H9 (cell line): Measurements from ENCODE around the gene CDC16. TPM values are rescaled to one million over a fixed set of nuclear protein-coding genes. Genes with fewer than 3 reads are reported as not detected.
"Not testable (repeated sequence)": the region's sequence is repeated elsewhere in the genome, so short reads cannot be mapped to it uniquely, and the experiment has no call there.

ENCODE experiments used
- DNase-seq: peaks from one replicate; pipeline ENCODE4 v3.0.0-alpha.2; 2017
- H2AFZ ChIP-seq: one replicate; pipeline ENCODE4 v1.6.1; 2013; ENCODE audit warnings: mild to moderate bottlenecking, low read length, control low read depth, moderate library complexity
- H2AK5ac ChIP-seq: 2 replicates; pipeline ENCODE4 v1.6.1; 2013; ENCODE audit warnings: low read length, control low read depth, mixed read lengths; ENCODE audit not compliant: insufficient read length
- H2BK120ac ChIP-seq: one replicate; pipeline ENCODE4 v1.6.1; 2013; ENCODE audit warnings: low read depth, mild to moderate bottlenecking, low read length, control low read depth, inconsistent platforms; ENCODE audit not compliant: poor library complexity, severe bottlenecking
- H2BK12ac ChIP-seq: 2 replicates; pipeline ENCODE4 v1.6.1; 2013; ENCODE audit warnings: low read length, control low read depth, mixed read lengths, low read depth; ENCODE audit not compliant: insufficient read length
- H2BK15ac ChIP-seq: 2 replicates; pipeline ENCODE4 v1.6.1; 2013; ENCODE audit warnings: low read depth, low read length, control low read depth
- H2BK20ac ChIP-seq: one replicate; pipeline ENCODE4 v1.6.1; 2013; ENCODE audit warnings: low read depth, mild to moderate bottlenecking, low read length, control low read depth, inconsistent platforms; ENCODE audit not compliant: poor library complexity, severe bottlenecking
- H2BK5ac ChIP-seq: 2 replicates; pipeline ENCODE4 v1.6.1; 2013; ENCODE audit warnings: low read length, control low read depth, mixed read lengths; ENCODE audit not compliant: insufficient read length
- H3K14ac ChIP-seq: 2 replicates; pipeline ENCODE4 v1.6.1; 2013; ENCODE audit warnings: low read length, control low read depth; ENCODE audit not compliant: insufficient read depth
- H3K18ac ChIP-seq: 2 replicates; pipeline ENCODE4 v1.6.1; 2013; ENCODE audit warnings: low read depth, mild to moderate bottlenecking, mixed read lengths, low read length, control low read depth; ENCODE audit not compliant: insufficient read length
- H3K23ac ChIP-seq: 2 replicates; pipeline ENCODE4 v1.6.1; 2013; ENCODE audit warnings: low read length, control low read depth, mixed read lengths, low read depth; ENCODE audit not compliant: insufficient read length
- H3K23me2 ChIP-seq: 2 replicates; pipeline ENCODE4 v1.6.1; 2013; ENCODE audit warnings: low read depth, mild to moderate bottlenecking, mixed read lengths, low read length, control low read depth; ENCODE audit not compliant: insufficient read length, poor library complexity, severe bottlenecking
- H3K27ac ChIP-seq: 2 replicates; pipeline ENCODE4 v1.5.1; 2013; ENCODE audit warnings: low read length, control low read depth, mixed read lengths, low read depth; ENCODE audit not compliant: insufficient read length
- H3K27me3 ChIP-seq: 2 replicates; pipeline ENCODE4 v1.6.1; 2013; ENCODE audit warnings: low read length, control low read depth, inconsistent platforms; ENCODE audit not compliant: insufficient read depth
- H3K4ac ChIP-seq: 2 replicates; pipeline ENCODE4 v1.6.1; 2013; ENCODE audit warnings: low read depth, mild to moderate bottlenecking, control low read depth, inconsistent platforms, low read length, moderate library complexity
- H3K4me1 ChIP-seq: 2 replicates; pipeline ENCODE4 v1.6.1; 2013; ENCODE audit warnings: low read length, control low read depth, inconsistent platforms; ENCODE audit not compliant: insufficient read depth
- H3K4me2 ChIP-seq: 2 replicates; pipeline ENCODE4 v1.6.1; 2013; ENCODE audit warnings: low read length, control low read depth, mixed read lengths; ENCODE audit not compliant: insufficient read length, insufficient read depth
- H3K56ac ChIP-seq: 2 replicates; pipeline ENCODE4 v1.6.1; 2013; ENCODE audit warnings: low read depth, mild to moderate bottlenecking, mixed read lengths, low read length, control low read depth; ENCODE audit not compliant: insufficient read length
- H3K79me1 ChIP-seq: 2 replicates; pipeline ENCODE4 v1.6.1; 2013; ENCODE audit warnings: low read depth, mild to moderate bottlenecking, moderate library complexity, low read length, control low read depth, inconsistent platforms; ENCODE audit not compliant: insufficient read depth, poor library complexity, severe bottlenecking
- H3K79me2 ChIP-seq: 2 replicates; pipeline ENCODE4 v1.6.1; 2013; ENCODE audit warnings: low read length, control low read depth, inconsistent platforms; ENCODE audit not compliant: insufficient read depth
- H3K9ac ChIP-seq: 2 replicates; pipeline ENCODE4 v1.6.1; 2013; ENCODE audit warnings: low read length, control low read depth, mixed read lengths; ENCODE audit not compliant: insufficient read length; ENCODE audit errors: extremely low read depth
- H3K9me3 ChIP-seq: one replicate; pipeline ENCODE4 v1.6.1; 2013; ENCODE audit warnings: low read depth, low read length, inconsistent platforms; ENCODE audit not compliant: control insufficient read depth
- H3T11ph ChIP-seq: one replicate; pipeline ENCODE4 v1.6.1; 2013; ENCODE audit warnings: mild to moderate bottlenecking, low read length, control low read depth, inconsistent platforms
- H4K20me1 ChIP-seq: one replicate; pipeline ENCODE4 v1.6.1; 2013; ENCODE audit not compliant: control insufficient read depth, insufficient read length, insufficient read depth
- H4K5ac ChIP-seq: 2 replicates; pipeline ENCODE4 v1.6.1; 2013; ENCODE audit warnings: low read depth, mild to moderate bottlenecking, mixed read lengths, low read length, control low read depth; ENCODE audit not compliant: insufficient read length
- H4K8ac ChIP-seq: replicated peaks from 2 replicates; pipeline ENCODE4 v1.6.1; 2013; ENCODE audit warnings: low read length, control low read depth, mixed read lengths, low read depth; ENCODE audit not compliant: insufficient read length
- H4K91ac ChIP-seq: 2 replicates; pipeline ENCODE4 v1.6.1; 2013; ENCODE audit warnings: low read depth, mild to moderate bottlenecking, moderate library complexity, mixed read lengths, low read length, control low read depth; ENCODE audit not compliant: insufficient read length
- H3K27ac Mint-ChIP-seq, 3 experiments: 2 replicates in 2 of 3; 3 replicates in 1 of 3; pipeline ENCODE4 v1.8.0; 2020 to 2021; ENCODE audit warnings: mixed read lengths in 3 of 3, mild to moderate bottlenecking in 1 of 3, moderate library complexity in 1 of 3
- H3K27me3 Mint-ChIP-seq: 2 replicates; pipeline ENCODE4 v1.8.0; 2021; ENCODE audit warnings: low read depth, mild to moderate bottlenecking, moderate library complexity, mixed read lengths
- H3K36me3 Mint-ChIP-seq, 3 experiments: 2 replicates in 2 of 3; 3 replicates in 1 of 3; pipeline ENCODE4 v1.8.0; 2020 to 2021; ENCODE audit warnings: low read depth in 3 of 3, mixed read lengths in 3 of 3; ENCODE audit not compliant: insufficient read depth in 1 of 3
- H3K4me1 Mint-ChIP-seq, 2 experiments: 2 replicates each; pipeline ENCODE4 v1.8.0; 2020; ENCODE audit warnings: mixed read lengths in 2 of 2
- H3K4me3 Mint-ChIP-seq, 2 experiments: 2 replicates in 1 of 2; 3 replicates in 1 of 2; pipeline ENCODE4 v1.8.0; 2020 to 2021; ENCODE audit warnings: mild to moderate bottlenecking in 2 of 2, mixed read lengths in 2 of 2, moderate library complexity in 1 of 2
- H3K9me3 Mint-ChIP-seq, 2 experiments: 2 replicates in 1 of 2; 3 replicates in 1 of 2; pipeline ENCODE4 v1.8.0; 2020; ENCODE audit warnings: mild to moderate bottlenecking in 2 of 2, mixed read lengths in 2 of 2, moderate library complexity in 1 of 2
- CTCF ChIP-seq: fragments of 200-600 bp; sonication (generic); conservative IDR thresholded peaks from 3 replicates; pipeline ENCODE4 v1.8.0; 2021; ENCODE audit warnings: antibody characterized with exemption, mild to moderate bottlenecking
- WGBS: extraction: QIAGEN DNeasy Blood & Tissue Kit; methylation state at CpG from one replicate; pipeline ENCODE4 v1.1.7; 2013; ENCODE audit warnings: missing lambda C conversion rate, low lambda C conversion rate, mixed read lengths; ENCODE audit not compliant: insufficient read length; ENCODE audit errors: extremely low coverage; 5-methylcytosine and 5-hydroxymethylcytosine counted together
- total RNA-seq: library from RNA; stranded (reverse); gene quantifications from 2 replicates; pipeline ENCODE4 v1.2.1, GENCODE V29; 2021

CDC16 gene
- total RNA-seq, 1 experiment from 2014 or later: 91.9 TPM

- no peak overlapping the region for H2BK120ac ChIP-seq
- H2BK5ac ChIP-seq: no peak overlapping the region
- H2AFZ ChIP-seq: no peak overlapping the region
- H4K20me1 ChIP-seq: no peaks in the 10 kb centered on the region
- H3K9me3 Mint-ChIP-seq: no peaks in the 10 kb centered on the region
- H3K9ac ChIP-seq: no peak overlapping the region
- H2BK15ac ChIP-seq: no peak overlapping the region
- H3K14ac ChIP-seq: no peak overlapping the region
- TF ChIP-seq CTCF: no peak
- H2BK12ac ChIP-seq: no peak overlapping the region
- no peak overlapping the region for H3K4me3 Mint-ChIP-seq
- no peak overlapping the region for H3K56ac ChIP-seq
- H3K4me2 ChIP-seq: no peak overlapping the region
- no peak overlapping the region for H4K5ac ChIP-seq
- no peak for DNase-seq
- no peak overlapping the region for H3K4ac ChIP-seq
- no peaks in the 10 kb centered on the region; the same call in 1 of the 2 replicates for H3K27me3 Mint-ChIP-seq
- H3K4me1 Mint-ChIP-seq: 0 out of 4 replicates have a peak, but pooled peaks cover 0 to 2% of the 10 kb centered on the region in 2 experiments
- H3K23ac ChIP-seq: no peak overlapping the region
- no peaks in the 10 kb centered on the region for H3K9me3 ChIP-seq
- H3K23me2 ChIP-seq: no peaks in the 10 kb centered on the region
- H3K27me3 ChIP-seq: no peaks in the 10 kb centered on the region
- no peak overlapping the region for H3T11ph ChIP-seq
- no CpG with 5 or more reads among the region's 5 CpGs for WGBS
- H2AK5ac ChIP-seq: no peak overlapping the region
- H4K91ac ChIP-seq: no peak overlapping the region
- no peak overlapping the region for H4K8ac ChIP-seq
- H3K79me2 ChIP-seq: no peaks in the 10 kb centered on the region
- no peak overlapping the region for H2BK20ac ChIP-seq
- no peaks in the 10 kb centered on the region for H3K4me1 ChIP-seq
- H3K18ac ChIP-seq: no peak overlapping the region
- no peak overlapping the region; a peak in 1 of 7 replicates for H3K27ac Mint-ChIP-seq
- H3K79me1 ChIP-seq: no peaks in the 10 kb centered on the region
- H3K27ac ChIP-seq: no peak overlapping the region
- peaks cover 64 to 93% (median 90%) of the 10 kb centered on the region in 3 experiments; a peak in 6 of 7 replicates for H3K36me3 Mint-ChIP-seq
These were observed 28.9 kb downstream of the CDC16 start for GRCh38 chr13:114263578-114263977.

GRCh38 chr13:114264313-114264712 lies 29.6 kb downstream of the CDC16 start:
- not testable (repeated sequence) for H3K4me1 Mint-ChIP-seq, H2BK120ac ChIP-seq, H4K20me1 ChIP-seq, H2AFZ ChIP-seq, H3K4me1 ChIP-seq, H3K9me3 ChIP-seq, H2BK20ac ChIP-seq, H3K79me1 ChIP-seq, H3K9me3 Mint-ChIP-seq, H3K27ac Mint-ChIP-seq, H4K5ac ChIP-seq, H3K23ac ChIP-seq, H3T11ph ChIP-seq, H4K91ac ChIP-seq, H2BK5ac ChIP-seq, DNase-seq, H3K4me2 ChIP-seq, H3K56ac ChIP-seq, H3K14ac ChIP-seq, H3K23me2 ChIP-seq, H3K4ac ChIP-seq, H3K27ac ChIP-seq, H2AK5ac ChIP-seq, H4K8ac ChIP-seq, H3K18ac ChIP-seq, H2BK12ac ChIP-seq, H3K27me3 ChIP-seq, H2BK15ac ChIP-seq, H3K9ac ChIP-seq, H3K79me2 ChIP-seq, H3K4me3 Mint-ChIP-seq, H3K27me3 Mint-ChIP-seq
- no CpG with 5 or more reads among the region's 13 CpGs for WGBS
- peaks cover 67 to 95% (median 91%) of the 10 kb centered on the region in 3 experiments for H3K36me3 Mint-ChIP-seq
